ENCODE measurements around the gene SPEF1.

Gene SPEF1

GRCh38 chr20:3825526-3825925, 44.3 kb upstream of the SPEF1 start:
- Histone ChIP-seq H3K4me2 (ENCODE audit: low read length) (no peak overlapping the region), H3K4me1 (ENCODE audit: control insufficient read depth, low read length) (peaks cover 11% of the 10 kb centered on the region), H3K9me3 (ENCODE audit: control insufficient read depth, insufficient read depth, low read length) (no peaks in the 10 kb centered on the region), H3K79me2 (ENCODE audit: control insufficient read depth, low read length) (peaks cover 14% of the 10 kb centered on the region), H3K9me2 (replicated peaks; ENCODE audit: control insufficient read depth, low read length) (no peaks in the 10 kb centered on the region), H4K20me1 (ENCODE audit: control insufficient read depth, insufficient read depth, low read depth, low read length) (no peaks in the 10 kb centered on the region), H3K4me3 (ENCODE audit: low read length) (no peak overlapping the region), H3K27me3 (ENCODE audit: control insufficient read depth, low read length) (no peaks in the 10 kb centered on the region), H3K36me3 (ENCODE audit: control insufficient read depth, low read length) (peaks cover 21% of the 10 kb centered on the region), H3F3A (ENCODE audit: control insufficient read depth, insufficient read depth) (no peaks in the 10 kb centered on the region), H3K27ac (ENCODE audit: low read depth, low read length) (no peak overlapping the region)
- no peak for TF ChIP-seq EZH2phosphoT487 (IDR thresholded peaks at IDR 0.05; ENCODE audit: borderline replicate concordance, low read length)
- TF ChIP-seq, protein P1, sequence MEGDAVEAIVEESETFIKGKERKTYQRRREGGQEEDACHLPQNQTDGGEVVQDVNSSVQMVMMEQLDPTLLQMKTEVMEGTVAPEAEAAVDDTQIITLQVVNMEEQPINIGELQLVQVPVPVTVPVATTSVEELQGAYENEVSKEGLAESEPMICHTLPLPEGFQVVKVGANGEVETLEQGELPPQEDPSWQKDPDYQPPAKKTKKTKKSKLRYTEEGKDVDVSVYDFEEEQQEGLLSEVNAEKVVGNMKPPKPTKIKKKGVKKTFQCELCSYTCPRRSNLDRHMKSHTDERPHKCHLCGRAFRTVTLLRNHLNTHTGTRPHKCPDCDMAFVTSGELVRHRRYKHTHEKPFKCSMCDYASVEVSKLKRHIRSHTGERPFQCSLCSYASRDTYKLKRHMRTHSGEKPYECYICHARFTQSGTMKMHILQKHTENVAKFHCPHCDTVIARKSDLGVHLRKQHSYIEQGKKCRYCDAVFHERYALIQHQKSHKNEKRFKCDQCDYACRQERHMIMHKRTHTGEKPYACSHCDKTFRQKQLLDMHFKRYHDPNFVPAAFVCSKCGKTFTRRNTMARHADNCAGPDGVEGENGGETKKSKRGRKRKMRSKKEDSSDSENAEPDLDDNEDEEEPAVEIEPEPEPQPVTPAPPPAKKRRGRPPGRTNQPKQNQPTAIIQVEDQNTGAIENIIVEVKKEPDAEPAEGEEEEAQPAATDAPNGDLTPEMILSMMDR (IDR thresholded peaks at IDR 0.05; ENCODE audit: low read depth, low read length, poor library complexity, severe bottlenecking), result no peak

DNA sequence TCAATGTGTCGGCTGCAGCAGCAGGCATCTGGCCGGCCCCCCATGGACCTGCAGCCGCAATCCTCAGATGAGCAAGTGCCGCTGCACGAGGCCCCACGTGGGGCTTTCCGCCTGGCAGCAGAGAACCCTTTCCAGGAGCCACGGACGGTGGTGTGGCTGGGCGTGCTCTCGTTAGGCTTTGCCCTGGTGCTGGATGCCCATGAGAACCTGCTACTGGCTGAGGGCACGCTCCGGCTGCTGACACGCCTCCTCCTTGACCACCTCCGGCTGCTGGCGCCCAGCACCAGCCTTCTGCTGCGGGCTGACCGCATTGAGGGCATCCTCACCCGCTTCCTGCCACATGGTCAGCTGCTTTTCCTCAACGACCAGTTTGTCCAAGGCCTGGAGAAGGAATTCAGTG, 42.6 kb upstream of the SPEF1 start:
- Histone ChIP-seq H4K20me1 (ENCODE audit: control insufficient read depth, insufficient read depth, low read depth, low read length) (no peaks in the 10 kb centered on the region), H3K4me1 (ENCODE audit: control insufficient read depth, low read length) (peaks cover 20% of the 10 kb centered on the region), H3K4me2 (ENCODE audit: low read length) (no peak overlapping the region), H3F3A (ENCODE audit: control insufficient read depth, insufficient read depth) (no peaks in the 10 kb centered on the region), H3K27me3 (ENCODE audit: control insufficient read depth, low read length) (no peaks in the 10 kb centered on the region), H3K27ac (ENCODE audit: low read depth, low read length) (no peak overlapping the region), H3K9me3 (ENCODE audit: control insufficient read depth, insufficient read depth, low read length) (no peaks in the 10 kb centered on the region), H3K4me3 (ENCODE audit: low read length) (no peak overlapping the region), H3K36me3 (ENCODE audit: control insufficient read depth, low read length) (peaks cover 21% of the 10 kb centered on the region), H3K79me2 (ENCODE audit: control insufficient read depth, low read length) (peaks cover 14% of the 10 kb centered on the region), H3K9me2 (replicated peaks; ENCODE audit: control insufficient read depth, low read length) (no peaks in the 10 kb centered on the region)
- TF ChIP-seq EZH2phosphoT487 (IDR thresholded peaks at IDR 0.05; ENCODE audit: borderline replicate concordance, low read length), result no peak
- TF ChIP-seq, protein P1 (IDR thresholded peaks at IDR 0.05; ENCODE audit: low read depth, low read length, poor library complexity, severe bottlenecking), result no peak

DNA sequence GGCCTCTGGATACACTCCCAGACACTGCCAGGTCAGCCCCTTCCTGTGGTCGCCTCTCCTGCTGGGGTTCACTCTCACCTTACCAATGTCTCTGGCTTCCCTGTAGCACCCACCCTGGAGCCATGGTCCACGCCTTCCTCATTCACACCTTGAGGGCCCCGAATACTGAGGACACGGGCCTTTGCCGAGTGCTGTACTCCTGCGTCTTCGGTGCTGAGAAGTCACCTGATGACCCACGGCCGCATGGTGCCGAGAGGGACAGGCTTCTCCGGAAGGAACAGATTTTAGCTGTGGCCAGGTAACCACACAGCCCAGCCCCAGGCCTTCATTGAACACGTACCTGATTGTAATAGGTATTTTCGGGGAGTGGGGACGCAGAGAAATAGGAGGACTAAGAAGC, 40.7 kb upstream of the SPEF1 start:
- Histone ChIP-seq H3K27me3 (ENCODE audit: control insufficient read depth, low read length) (no peaks in the 10 kb centered on the region), H3K9me2 (replicated peaks; ENCODE audit: control insufficient read depth, low read length) (no peaks in the 10 kb centered on the region), H3K79me2 (ENCODE audit: control insufficient read depth, low read length) (peaks cover 14% of the 10 kb centered on the region), H3K4me3 (ENCODE audit: low read length) (no peak overlapping the region), H3K27ac (ENCODE audit: low read depth, low read length) (no peak overlapping the region), H3K4me1 (ENCODE audit: control insufficient read depth, low read length) (peaks cover 29% of the 10 kb centered on the region), H3K36me3 (ENCODE audit: control insufficient read depth, low read length) (peaks cover 21% of the 10 kb centered on the region), H3F3A (ENCODE audit: control insufficient read depth, insufficient read depth) (no peaks in the 10 kb centered on the region), H3K4me2 (ENCODE audit: low read length) (no peak overlapping the region), H3K9me3 (ENCODE audit: control insufficient read depth, insufficient read depth, low read length) (no peaks in the 10 kb centered on the region), H4K20me1 (ENCODE audit: control insufficient read depth, insufficient read depth, low read depth, low read length) (no peaks in the 10 kb centered on the region)
- no peak for TF ChIP-seq EZH2phosphoT487 (IDR thresholded peaks at IDR 0.05; ENCODE audit: borderline replicate concordance, low read length)
- TF ChIP-seq, protein P1 (IDR thresholded peaks at IDR 0.05; ENCODE audit: low read depth, low read length, poor library complexity, severe bottlenecking), result no peak

Measured in DOHH2 (cell line).